COR-L47 (cell line): Measurements from ENCODE around the gene GADD45G.

ENCODE experiments used
- DNase-seq: peaks from one replicate; lab custom pipeline; 2025; lab: John Stamatoyannopoulos, UW

The GADD45G gene

GRCh38 chr9:89630508-89630907 lies 25.7 kb downstream of the GADD45G start:
- no peak for DNase-seq

- DNase-seq: no peak
Observed at GRCh38 chr9:89631384-89631783, 26.6 kb downstream of the GADD45G start.

DNA sequence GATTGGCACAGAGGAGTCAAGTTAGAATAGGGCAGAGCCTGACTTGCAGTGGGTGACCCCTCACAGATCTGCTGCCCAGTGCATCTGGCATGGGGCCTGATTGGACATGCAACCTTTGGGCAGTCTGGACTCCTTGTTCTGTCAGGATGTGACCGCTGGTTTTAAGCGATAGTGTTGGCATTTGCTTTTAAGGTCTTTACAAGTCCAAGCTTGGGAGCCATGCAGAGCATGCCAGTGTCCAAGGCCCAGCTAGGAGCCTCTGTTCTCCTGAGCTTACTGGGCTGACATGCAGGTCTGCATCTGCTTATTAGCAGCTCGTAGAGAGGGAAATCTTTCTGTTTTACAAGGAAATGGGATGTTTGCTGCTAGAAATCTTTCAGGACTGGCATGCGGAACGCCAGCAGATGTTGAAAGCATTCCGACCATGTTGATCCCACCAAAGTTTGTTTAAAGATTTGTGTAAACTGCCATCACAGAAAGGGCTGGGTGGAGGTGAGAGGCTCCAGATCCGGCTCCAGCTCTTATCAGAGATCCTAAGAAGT lies 27.5 kb downstream of the GADD45G start:
- DNase-seq: no peak

- DNase-seq: no peak
Observed at GRCh38 chr9:89632736-89633135, 27.9 kb downstream of the GADD45G start.

- no peak for DNase-seq
Observed at GRCh38 chr9:89633404-89633803, 28.6 kb downstream of the GADD45G start.

GRCh38 chr9:89633920-89634319 lies 29.1 kb downstream of the GADD45G start:
- no peak for DNase-seq

GRCh38 chr9:89634995-89635742 lies 30.4 kb downstream of the GADD45G start:
- peak; percentile 90 for DNase-seq

GRCh38 chr9:89635816-89636215 lies 31.0 kb downstream of the GADD45G start:
- peak; percentile 62 for DNase-seq

DNA sequence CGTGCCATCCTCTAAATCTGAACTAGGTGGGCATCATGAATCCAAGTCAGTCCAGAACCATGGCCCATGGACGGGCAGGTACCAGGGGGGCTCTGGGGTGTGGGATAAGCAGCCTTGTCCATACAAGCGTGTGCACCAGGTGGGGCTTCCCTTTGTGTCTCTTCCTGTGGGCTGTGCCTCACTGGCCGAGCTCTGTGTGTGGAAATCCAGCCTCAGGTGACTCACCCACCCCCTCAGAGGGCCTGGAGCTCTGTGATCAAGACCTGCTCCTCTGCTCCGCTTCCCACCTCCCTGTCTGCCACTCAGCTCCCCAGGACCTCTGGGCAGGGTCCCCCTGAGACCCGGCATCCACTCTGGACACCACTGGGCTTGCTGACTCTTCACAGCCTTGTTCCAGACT lies 33.0 kb downstream of the GADD45G start:
- no peak for DNase-seq

GRCh38 chr9:89638359-89638758 lies 33.5 kb downstream of the GADD45G start:
- no peak for DNase-seq

- no peak for DNase-seq
Observed at GRCh38 chr9:89638893-89639292, 34.1 kb downstream of the GADD45G start.

- no peak for DNase-seq
Observed at GRCh38 chr9:89639367-89639795, 34.6 kb downstream of the GADD45G start.

DNA sequence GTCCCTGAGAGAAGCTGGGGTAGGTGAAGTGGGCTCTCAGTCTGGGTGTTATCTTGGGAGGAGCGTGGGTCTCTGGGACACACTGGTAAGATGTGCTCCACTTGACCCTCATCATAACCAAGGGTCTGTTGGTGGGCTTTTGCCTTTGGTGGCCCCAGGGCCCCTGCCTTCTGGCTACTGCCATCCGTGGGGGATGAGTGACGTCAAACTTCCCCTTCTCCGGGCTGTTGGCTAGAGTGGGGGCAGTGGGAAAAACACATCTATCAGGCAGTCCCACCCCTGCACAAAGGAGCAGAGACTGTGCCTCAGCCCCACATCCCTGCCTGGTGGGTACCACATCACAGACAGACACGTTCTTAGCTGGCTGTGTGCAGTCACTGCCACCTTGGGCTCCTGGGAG lies 35.1 kb downstream of the GADD45G start:
- no peak for DNase-seq

- DNase-seq: no peak
Observed at GRCh38 chr9:89640361-89640760, 35.5 kb downstream of the GADD45G start.

DNA sequence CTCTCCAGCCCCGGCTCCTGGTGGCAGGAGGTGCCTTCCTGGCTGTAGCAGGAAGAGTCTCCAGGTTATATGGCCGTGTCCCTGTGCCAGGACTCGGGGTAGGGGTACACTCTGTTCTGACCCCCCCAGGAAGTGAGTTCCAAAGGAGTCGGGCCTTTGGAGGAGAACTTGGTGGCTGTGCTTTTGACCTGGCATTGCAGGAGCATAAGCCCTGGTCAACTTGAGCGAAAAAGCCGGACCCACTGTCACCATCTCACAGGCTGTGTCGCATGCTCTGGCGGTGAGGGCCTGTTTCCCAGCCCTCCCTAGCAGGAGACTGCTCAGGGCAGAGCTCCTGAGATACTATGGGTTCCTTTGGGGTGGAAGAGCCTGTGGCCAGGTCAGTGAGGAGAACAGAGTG lies 36.0 kb downstream of the GADD45G start:
- DNase-seq: no peak

DNA sequence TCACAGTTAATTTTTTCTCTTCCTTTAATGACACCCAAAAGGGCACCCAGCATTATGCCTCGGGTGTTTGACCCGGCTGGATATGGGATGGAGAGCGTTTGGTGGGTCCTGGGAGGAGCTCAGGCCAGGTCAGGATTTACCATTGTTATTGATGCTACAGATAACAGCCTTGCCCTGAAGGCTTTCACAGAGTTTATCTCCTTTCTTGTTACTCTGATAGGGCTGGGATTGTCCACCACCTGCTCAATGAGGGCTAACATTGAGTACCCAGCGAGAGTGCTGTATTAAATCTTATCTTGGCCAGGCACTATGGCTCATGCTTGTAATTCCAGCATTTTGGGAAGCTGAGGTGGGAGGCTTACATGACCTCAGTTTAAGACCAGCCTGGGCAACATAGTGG lies 37.2 kb downstream of the GADD45G start:
- DNase-seq: no peak

- DNase-seq: no peak
Observed at GRCh38 chr9:89642789-89643188, 38.0 kb downstream of the GADD45G start.

GRCh38 chr9:89646189-89646939 lies 41.6 kb downstream of the GADD45G start:
- DNase-seq: no peak

GRCh38 chr9:89647366-89648128 lies 42.7 kb downstream of the GADD45G start:
- DNase-seq: no peak

DNA sequence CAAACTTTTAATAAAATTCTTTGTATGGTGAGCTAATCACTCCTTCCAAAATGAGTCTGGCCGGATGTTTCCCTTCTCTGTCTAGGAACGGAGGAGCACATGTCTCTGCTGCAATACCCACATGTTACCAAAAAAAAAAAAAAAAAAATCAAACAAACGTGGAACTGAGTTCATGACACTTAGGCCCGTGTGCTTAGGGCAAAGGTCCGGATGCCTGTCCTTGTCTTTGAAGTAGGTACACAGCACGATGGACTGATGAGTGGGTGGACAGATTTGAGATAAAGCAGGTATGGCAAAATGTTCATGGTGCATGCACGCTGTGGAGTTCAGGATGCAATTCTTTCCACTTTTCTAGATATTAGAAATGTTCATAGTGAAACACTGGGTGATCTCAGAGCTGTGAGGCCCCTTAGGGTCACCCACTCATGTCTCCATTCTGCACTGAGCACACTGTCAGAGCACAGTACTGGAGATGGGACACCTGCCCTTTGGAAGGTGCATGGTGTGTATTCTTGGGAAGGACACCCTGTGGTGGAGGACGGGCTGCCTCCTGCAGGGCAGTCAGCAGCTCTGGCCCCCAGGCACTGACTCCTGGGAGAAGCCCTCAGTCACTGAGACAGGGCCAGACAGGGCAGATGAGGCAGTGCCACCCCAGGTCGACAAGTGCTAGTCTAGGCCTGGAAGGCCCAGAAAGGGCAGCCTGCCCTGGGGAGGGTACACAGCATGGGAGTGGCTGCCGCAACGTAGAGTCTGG lies 43.6 kb downstream of the GADD45G start:
- no peak for DNase-seq

DNA sequence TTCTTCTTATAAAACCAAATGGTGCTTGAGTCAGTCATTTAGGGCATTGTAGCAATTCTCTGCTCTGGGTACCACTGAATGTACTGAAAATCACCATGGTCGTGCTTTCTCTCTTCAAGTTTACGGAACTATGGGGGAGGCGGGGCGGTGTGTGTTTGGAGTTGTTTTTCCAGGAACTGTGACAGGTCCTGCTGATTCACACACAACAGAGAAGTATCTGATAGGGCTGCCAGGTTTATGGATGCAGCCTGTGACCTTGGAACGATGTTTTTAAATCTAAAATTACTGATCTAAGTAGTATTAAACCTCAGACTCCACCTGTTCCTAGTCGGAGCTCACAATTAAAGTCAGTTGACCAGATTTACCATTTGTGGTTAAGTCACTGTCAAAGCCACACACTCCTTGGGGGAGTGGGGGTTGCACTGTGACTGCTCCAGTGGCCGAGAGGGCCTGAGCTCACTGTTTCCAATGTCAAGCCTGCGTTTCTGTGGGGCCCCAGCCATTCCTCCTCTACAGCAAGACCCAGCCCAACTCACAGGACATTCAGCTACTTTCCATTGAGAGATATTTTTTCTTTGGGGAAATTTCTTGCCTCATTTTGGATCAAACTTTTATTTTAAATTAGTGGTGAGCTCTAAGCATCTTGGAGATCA lies 44.4 kb downstream of the GADD45G start:
- DNase-seq: no peak
